WTC11 (cell line): ENCODE data around the gene RAB1A.

ENCODE experiments used
- ETV6 ChIP-seq: sonication (generic); formaldehyde crosslinking; IDR thresholded peaks from 2 replicates; pipeline ENCODE4 v1.8.1; 2022; ENCODE audit warnings: mild to moderate bottlenecking, missing genetic modification reagents
- IRF1 ChIP-seq: sonication (generic); formaldehyde crosslinking; IDR thresholded peaks from 2 replicates; pipeline ENCODE4 v1.8.0; 2023; ENCODE audit warnings: missing genetic modification reagents
- NR2C2 ChIP-seq: sonication (generic); formaldehyde crosslinking; IDR thresholded peaks from 2 replicates; pipeline ENCODE4 v1.8.0; 2022; ENCODE audit warnings: mild to moderate bottlenecking, missing genetic modification reagents

- TF ChIP-seq IRF1 (no peak), ETV6 (no peak), NR2C2 (CRISPR knock-in tag) (no peak)
These were observed 14.7 kb upstream of the RAB1A start for GRCh38 chr2:65144571-65144970.
